H1 (cell line): ENCODE data around the gene ASGR2. TPM values are rescaled to one million over a fixed set of nuclear protein-coding genes. Genes with fewer than 3 reads are reported as not detected.

ENCODE experiments used
- CBX8 ChIP-seq: fragments of 300-800, 300-1000 bp; sonication (generic); IDR thresholded peaks from 2 replicates; pipeline ENCODE4 v1.7.1; 2016; ENCODE audit warnings: low read depth, low read length, borderline replicate concordance
- E2F6 ChIP-seq: IDR thresholded peaks from 2 replicates; pipeline ENCODE4 v1.6.1; 2012; ENCODE audit warnings: inconsistent platforms
- EGR1 ChIP-seq: IDR thresholded peaks from 2 replicates; pipeline ENCODE4 v1.6.1; 2011; ENCODE audit warnings: low read depth, low read length, borderline replicate concordance
- HDAC6 ChIP-seq: IDR thresholded peaks from one replicate; pipeline ENCODE4 v1.7.1; 2012; ENCODE audit warnings: low read depth, mild to moderate bottlenecking, inconsistent platforms, low read length, moderate library complexity
- polyA plus RNA-seq, 7 experiments: library from polyadenylated mRNA; depleted of rRNA in 3 of 7; stranded (reverse) in 5 of 7; unstranded in 2 of 7; fragments of >200 nt in 5 of 7; fragments of 200-250 nt in 2 of 7; gene quantifications; 1 replicate in 5 of 7; 2 replicates in 1 of 7; 4 replicates in 1 of 7; pipeline versions ENCODE4 v1.2.1 to v1.2.3, GENCODE V29; 2011 to 2013; ENCODE audit warnings: missing spikeins in 2 of 7, mixed read lengths in 2 of 7
- total RNA-seq: library from RNA; stranded (reverse); fragmentation: NEBNext Ultra II Directional; extraction: Animal tissue kit (Norgen Biotek cat#: 25700); gene quantifications from 2 replicates; pipeline ENCODE4 v1.2.1, GENCODE V29; 2021
- TF ChIP-seq, protein P1 (sequence below): fragments of 300-600 bp; sonication (generic); IDR thresholded peaks from 2 replicates; pipeline ENCODE4 v1.7.1; 2012; ENCODE audit warnings: low read length, moderate library complexity, mild to moderate bottlenecking, inconsistent platforms; ENCODE audit not compliant: insufficient replicate concordance

ASGR2 gene
- total and polyA plus RNA-seq, 2 of the 8 experiments (the other 6 are each of a cell fraction or from before 2014, with no cell fraction given) = 0.91 TPM; not detected in 1

GRCh38 chr17:7114875-7115614 lies 423 bp upstream of the ASGR2 start (continued):
- TF ChIP-seq EGR1 = no peak
- TF ChIP-seq, protein P1, sequence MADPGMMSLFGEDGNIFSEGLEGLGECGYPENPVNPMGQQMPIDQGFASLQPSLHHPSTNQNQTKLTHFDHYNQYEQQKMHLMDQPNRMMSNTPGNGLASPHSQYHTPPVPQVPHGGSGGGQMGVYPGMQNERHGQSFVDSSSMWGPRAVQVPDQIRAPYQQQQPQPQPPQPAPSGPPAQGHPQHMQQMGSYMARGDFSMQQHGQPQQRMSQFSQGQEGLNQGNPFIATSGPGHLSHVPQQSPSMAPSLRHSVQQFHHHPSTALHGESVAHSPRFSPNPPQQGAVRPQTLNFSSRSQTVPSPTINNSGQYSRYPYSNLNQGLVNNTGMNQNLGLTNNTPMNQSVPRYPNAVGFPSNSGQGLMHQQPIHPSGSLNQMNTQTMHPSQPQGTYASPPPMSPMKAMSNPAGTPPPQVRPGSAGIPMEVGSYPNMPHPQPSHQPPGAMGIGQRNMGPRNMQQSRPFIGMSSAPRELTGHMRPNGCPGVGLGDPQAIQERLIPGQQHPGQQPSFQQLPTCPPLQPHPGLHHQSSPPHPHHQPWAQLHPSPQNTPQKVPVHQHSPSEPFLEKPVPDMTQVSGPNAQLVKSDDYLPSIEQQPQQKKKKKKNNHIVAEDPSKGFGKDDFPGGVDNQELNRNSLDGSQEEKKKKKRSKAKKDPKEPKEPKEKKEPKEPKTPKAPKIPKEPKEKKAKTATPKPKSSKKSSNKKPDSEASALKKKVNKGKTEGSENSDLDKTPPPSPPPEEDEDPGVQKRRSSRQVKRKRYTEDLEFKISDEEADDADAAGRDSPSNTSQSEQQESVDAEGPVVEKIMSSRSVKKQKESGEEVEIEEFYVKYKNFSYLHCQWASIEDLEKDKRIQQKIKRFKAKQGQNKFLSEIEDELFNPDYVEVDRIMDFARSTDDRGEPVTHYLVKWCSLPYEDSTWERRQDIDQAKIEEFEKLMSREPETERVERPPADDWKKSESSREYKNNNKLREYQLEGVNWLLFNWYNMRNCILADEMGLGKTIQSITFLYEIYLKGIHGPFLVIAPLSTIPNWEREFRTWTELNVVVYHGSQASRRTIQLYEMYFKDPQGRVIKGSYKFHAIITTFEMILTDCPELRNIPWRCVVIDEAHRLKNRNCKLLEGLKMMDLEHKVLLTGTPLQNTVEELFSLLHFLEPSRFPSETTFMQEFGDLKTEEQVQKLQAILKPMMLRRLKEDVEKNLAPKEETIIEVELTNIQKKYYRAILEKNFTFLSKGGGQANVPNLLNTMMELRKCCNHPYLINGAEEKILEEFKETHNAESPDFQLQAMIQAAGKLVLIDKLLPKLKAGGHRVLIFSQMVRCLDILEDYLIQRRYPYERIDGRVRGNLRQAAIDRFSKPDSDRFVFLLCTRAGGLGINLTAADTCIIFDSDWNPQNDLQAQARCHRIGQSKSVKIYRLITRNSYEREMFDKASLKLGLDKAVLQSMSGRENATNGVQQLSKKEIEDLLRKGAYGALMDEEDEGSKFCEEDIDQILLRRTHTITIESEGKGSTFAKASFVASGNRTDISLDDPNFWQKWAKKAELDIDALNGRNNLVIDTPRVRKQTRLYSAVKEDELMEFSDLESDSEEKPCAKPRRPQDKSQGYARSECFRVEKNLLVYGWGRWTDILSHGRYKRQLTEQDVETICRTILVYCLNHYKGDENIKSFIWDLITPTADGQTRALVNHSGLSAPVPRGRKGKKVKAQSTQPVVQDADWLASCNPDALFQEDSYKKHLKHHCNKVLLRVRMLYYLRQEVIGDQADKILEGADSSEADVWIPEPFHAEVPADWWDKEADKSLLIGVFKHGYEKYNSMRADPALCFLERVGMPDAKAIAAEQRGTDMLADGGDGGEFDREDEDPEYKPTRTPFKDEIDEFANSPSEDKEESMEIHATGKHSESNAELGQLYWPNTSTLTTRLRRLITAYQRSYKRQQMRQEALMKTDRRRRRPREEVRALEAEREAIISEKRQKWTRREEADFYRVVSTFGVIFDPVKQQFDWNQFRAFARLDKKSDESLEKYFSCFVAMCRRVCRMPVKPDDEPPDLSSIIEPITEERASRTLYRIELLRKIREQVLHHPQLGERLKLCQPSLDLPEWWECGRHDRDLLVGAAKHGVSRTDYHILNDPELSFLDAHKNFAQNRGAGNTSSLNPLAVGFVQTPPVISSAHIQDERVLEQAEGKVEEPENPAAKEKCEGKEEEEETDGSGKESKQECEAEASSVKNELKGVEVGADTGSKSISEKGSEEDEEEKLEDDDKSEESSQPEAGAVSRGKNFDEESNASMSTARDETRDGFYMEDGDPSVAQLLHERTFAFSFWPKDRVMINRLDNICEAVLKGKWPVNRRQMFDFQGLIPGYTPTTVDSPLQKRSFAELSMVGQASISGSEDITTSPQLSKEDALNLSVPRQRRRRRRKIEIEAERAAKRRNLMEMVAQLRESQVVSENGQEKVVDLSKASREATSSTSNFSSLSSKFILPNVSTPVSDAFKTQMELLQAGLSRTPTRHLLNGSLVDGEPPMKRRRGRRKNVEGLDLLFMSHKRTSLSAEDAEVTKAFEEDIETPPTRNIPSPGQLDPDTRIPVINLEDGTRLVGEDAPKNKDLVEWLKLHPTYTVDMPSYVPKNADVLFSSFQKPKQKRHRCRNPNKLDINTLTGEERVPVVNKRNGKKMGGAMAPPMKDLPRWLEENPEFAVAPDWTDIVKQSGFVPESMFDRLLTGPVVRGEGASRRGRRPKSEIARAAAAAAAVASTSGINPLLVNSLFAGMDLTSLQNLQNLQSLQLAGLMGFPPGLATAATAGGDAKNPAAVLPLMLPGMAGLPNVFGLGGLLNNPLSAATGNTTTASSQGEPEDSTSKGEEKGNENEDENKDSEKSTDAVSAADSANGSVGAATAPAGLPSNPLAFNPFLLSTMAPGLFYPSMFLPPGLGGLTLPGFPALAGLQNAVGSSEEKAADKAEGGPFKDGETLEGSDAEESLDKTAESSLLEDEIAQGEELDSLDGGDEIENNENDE = no peak
- TF ChIP-seq HDAC6 = no peak
- no peak for TF ChIP-seq CBX8
- TF ChIP-seq E2F6 = no peak
- TF ChIP-seq, all 59 proteins: peak for 0
